AG04450 (cell line): ENCODE measurements around the gene TEKT5. TPM values are rescaled to one million over a fixed set of nuclear protein-coding genes. Genes with fewer than 3 reads are reported as not detected.

Source experiments
- CTCF ChIA-PET: fragments of 300-600, 350-600 bp; formaldehyde crosslinking; extraction: SDS; loops from one replicate; lab custom pipeline; 2022; ENCODE audit warnings: antibody characterized with exemption, inconsistent platforms; lab: Charles Lee
- POLR2A ChIA-PET: fragments of 350-600 bp; formaldehyde crosslinking; extraction: SDS; loops from one replicate; lab custom pipeline; 2021; ENCODE audit warnings: antibody characterized with exemption, inconsistent platforms; lab: Yijun Ruan, JAX
- DNase-seq: peaks from one replicate; pipeline ENCODE4 v3.0.0-alpha.2; 2011; ENCODE audit warnings: low read depth, low spot score
- H3K27ac ChIP-seq: one replicate; pipeline ENCODE4 v1.5.1; 2012; ENCODE audit warnings: low read depth, low read length, control low read depth
- H3K27me3 ChIP-seq: one replicate; pipeline ENCODE4 v1.6.0; 2012; ENCODE audit warnings: low read length; ENCODE audit not compliant: control insufficient read depth, insufficient read depth
- H3K4me3 ChIP-seq: 2 replicates; pipeline ENCODE4 v1.5.1; 2011; ENCODE audit warnings: mild to moderate bottlenecking, low read depth, low read length, control low read depth
- H3K9me3 ChIP-seq: 2 replicates; pipeline ENCODE4 v1.5.1; 2012; ENCODE audit warnings: low read length; ENCODE audit not compliant: control insufficient read depth, insufficient read depth
- polyA plus RNA-seq: library from polyadenylated mRNA; depleted of rRNA; stranded (reverse); fragments of >200 nt; gene quantifications from 2 replicates; pipeline ENCODE4 v1.2.3, GENCODE V29; 2011
- TF ChIP-seq, protein P1 (sequence below): IDR thresholded peaks from 2 replicates; pipeline ENCODE4 v1.5.1; 2011; ENCODE audit warnings: low read depth, low read length, control low read depth, inconsistent platforms

TEKT5 gene
- polyA plus RNA-seq, 1 experiment: 0.15 TPM

DNA sequence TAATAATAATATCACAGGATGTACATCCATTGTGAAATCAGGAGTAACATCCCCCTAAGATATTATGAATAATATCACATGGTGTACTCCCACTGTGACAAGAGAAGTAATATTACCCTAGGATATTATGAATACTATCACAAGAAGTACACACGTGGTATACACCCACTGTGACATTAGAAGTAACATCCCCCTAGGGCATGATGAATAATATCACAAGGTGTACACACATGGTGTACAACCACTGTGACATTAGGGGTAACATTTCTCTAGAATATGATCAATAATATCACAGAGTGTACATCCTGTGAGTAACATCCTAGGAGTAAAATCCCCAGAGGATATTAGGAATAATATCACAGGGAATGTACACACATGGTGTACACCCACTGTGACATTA is 5.0 kb upstream of the TEKT5 start:
- POLR2A ChIA-PET: no interaction called here
- TF ChIP-seq, protein P1, sequence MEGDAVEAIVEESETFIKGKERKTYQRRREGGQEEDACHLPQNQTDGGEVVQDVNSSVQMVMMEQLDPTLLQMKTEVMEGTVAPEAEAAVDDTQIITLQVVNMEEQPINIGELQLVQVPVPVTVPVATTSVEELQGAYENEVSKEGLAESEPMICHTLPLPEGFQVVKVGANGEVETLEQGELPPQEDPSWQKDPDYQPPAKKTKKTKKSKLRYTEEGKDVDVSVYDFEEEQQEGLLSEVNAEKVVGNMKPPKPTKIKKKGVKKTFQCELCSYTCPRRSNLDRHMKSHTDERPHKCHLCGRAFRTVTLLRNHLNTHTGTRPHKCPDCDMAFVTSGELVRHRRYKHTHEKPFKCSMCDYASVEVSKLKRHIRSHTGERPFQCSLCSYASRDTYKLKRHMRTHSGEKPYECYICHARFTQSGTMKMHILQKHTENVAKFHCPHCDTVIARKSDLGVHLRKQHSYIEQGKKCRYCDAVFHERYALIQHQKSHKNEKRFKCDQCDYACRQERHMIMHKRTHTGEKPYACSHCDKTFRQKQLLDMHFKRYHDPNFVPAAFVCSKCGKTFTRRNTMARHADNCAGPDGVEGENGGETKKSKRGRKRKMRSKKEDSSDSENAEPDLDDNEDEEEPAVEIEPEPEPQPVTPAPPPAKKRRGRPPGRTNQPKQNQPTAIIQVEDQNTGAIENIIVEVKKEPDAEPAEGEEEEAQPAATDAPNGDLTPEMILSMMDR: no peak

DNA sequence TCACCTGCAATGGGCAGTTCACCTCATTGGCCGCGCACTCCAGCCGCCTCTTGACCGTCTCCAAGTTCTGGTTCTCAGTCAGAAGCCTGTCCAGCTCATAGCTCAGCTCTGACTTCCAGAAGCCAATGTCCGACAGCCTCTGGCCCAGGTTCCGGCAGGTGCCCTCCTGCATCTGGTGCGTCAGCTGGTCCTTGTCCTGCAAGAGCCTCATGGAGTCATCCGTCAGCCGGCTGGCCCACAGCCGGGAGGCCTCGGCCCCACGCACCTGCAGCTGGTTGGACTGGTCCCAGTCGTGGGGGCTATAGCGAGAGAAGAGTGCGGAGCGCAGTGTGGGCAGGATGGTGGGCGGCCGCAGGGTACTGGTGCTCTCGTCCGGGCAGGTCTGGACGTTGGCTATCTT is 424 bp downstream of the TEKT5 start:
- Histone ChIP-seq H3K27ac (no peak overlapping the region), H3K4me3 (no peak overlapping the region), H3K27me3 (no peaks in the 10 kb centered on the region), H3K9me3 (no peaks in the 10 kb centered on the region)
- POLR2A ChIA-PET: no interaction called here
- DNase-seq: no peak
- CTCF ChIA-PET: no interaction called here
- TF ChIP-seq, protein P1: no peak

More for the DNA sequence above, 5.0 kb upstream of the TEKT5 start:
- Histone ChIP-seq H3K9me3 (no peaks in the 10 kb centered on the region), H3K27ac (no peak overlapping the region), H3K27me3 (no peaks in the 10 kb centered on the region), H3K4me3 (no peak overlapping the region)
- no peak for DNase-seq
- CTCF ChIA-PET: no interaction called here

DNA sequence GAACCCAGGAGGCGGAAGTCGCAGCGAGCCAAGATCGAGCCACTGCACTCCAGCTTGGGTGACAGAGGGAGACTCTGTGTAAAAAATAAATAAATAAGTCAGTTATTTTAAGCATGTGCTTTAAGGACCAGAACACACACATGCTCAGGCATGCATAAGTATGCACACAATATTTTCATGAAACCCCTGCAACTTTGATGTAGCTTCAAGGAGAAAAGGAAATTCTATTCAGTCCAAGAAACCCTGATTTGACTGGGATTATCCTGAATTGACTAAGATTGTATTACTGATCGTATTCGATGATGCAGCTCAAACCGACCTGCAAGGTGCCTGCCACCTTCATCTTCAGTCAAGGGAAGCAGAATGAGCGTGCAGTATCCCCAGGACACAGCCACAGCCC is 841 bp downstream of the TEKT5 start:
- no peak for DNase-seq
- H3K4me3 ChIP-seq: no peak overlapping the region
- TF ChIP-seq, protein P1: no peak
- ChIA-PET POLR2A (no interaction called here), CTCF (no interaction called here)
- H3K27me3 ChIP-seq: no peaks in the 10 kb centered on the region
- H3K27ac ChIP-seq: no peak overlapping the region
- H3K9me3 ChIP-seq: no peaks in the 10 kb centered on the region

DNA sequence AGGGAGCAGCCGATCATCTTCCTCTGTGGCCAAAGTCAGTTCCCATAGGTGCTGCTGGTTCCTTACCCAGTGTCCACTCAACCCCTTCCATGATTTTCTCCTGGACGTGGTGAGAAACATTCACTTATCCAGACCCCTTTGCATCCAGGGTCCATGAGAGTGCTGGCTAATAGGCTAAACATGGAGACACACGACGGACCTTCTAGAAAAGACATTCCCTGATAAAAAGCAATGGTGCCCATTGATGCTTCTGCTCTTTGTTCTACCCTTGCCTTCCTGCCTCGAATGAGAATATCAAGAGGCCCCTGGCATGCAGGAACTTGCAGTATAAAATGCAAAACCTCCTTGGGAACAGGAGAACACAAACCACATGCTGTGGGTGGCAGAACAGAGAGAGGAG is 2.3 kb downstream of the TEKT5 start:
- Histone ChIP-seq H3K9me3 (no peaks in the 10 kb centered on the region), H3K27ac (no peak overlapping the region), H3K27me3 (no peaks in the 10 kb centered on the region), H3K4me3 (no peak overlapping the region)
- ChIA-PET CTCF (no interaction called here), POLR2A (no interaction called here)
- no peak for DNase-seq
- TF ChIP-seq, protein P1: no peak

DNA sequence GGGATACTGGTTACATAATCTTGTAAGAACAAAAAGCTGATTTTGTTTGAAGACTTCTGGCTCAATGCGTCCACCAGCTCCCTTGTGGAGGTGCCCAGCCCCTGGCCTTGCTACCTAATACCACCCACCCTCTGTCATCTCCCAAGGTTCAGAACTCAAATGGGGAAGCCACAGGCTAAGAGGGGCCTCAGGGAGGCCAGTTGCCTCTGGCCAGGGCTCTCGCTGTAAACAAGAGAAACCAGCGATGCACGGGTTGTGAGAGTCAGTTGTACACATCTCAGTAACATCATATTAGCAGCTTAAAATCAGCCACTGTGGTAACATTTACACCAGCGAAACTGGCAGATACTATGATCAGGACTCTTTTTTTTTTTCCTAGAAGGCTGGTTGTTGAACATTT is 6.0 kb downstream of the TEKT5 start:
- POLR2A ChIA-PET: no interaction called here
- Histone ChIP-seq H3K27me3 (no peaks in the 10 kb centered on the region), H3K27ac (no peak overlapping the region), H3K9me3 (no peaks in the 10 kb centered on the region), H3K4me3 (no peak overlapping the region)
- CTCF ChIA-PET: no interaction called here
- DNase-seq: no peak
- TF ChIP-seq, protein P1: no peak
